A673 (cell line): ENCODE data around the gene TXNRD1. TPM values are rescaled to one million over a fixed set of nuclear protein-coding genes. Genes with fewer than 3 reads are reported as not detected.

Source experiments
- BruUV-seq: library from RNA; stranded (reverse); fragments of 400-500 nt; replicated peaks from 2 replicates; lab custom pipeline; 2021; lab: Mats Ljungman, UMichigan
- CTCF ChIA-PET: fragments of 300-600 bp; sonication (Branson Sonifier 250); formaldehyde crosslinking; loops from one replicate; lab custom pipeline; 2022; ENCODE audit warnings: antibody characterized with exemption; lab: Charles Lee
- POLR2A ChIA-PET: fragments of 300-600 bp; sonication (Branson Sonifier 250); formaldehyde crosslinking; loops from one replicate; lab custom pipeline; 2022; ENCODE audit warnings: antibody characterized with exemption; ENCODE audit not compliant: low non-redundant PET; lab: Charles Lee
- DNase-seq: peaks from one replicate; pipeline ENCODE4 v3.0.0-alpha.2; 2015; ENCODE audit warnings: low spot score
- H3K27ac ChIP-seq: fragments of 200-600 bp; sonication (generic); 2 replicates; pipeline ENCODE4 v1.5.1; 2016; ENCODE audit warnings: mixed run types, low read depth, mild to moderate bottlenecking, mixed read lengths, antibody characterized with exemption, low read length; ENCODE audit not compliant: poor library complexity, severe bottlenecking
- H3K27me3 ChIP-seq: fragments of 200-600 bp; sonication (generic); replicated peaks from 2 replicates; pipeline ENCODE4 v1.6.1; 2017; ENCODE audit warnings: mixed run types, low read depth, mild to moderate bottlenecking, mixed read lengths, antibody characterized with exemption, low read length; ENCODE audit not compliant: insufficient read depth, poor library complexity
- H3K36me3 ChIP-seq: fragments of 200-600 bp; sonication (generic); 2 replicates; pipeline ENCODE4 v1.6.1; 2016; ENCODE audit warnings: mixed run types, mild to moderate bottlenecking, mixed read lengths, antibody characterized with exemption, low read length; ENCODE audit not compliant: insufficient read depth, poor library complexity, severe bottlenecking
- H3K4me1 ChIP-seq: fragments of 200-600 bp; sonication (generic); 2 replicates; pipeline ENCODE4 v1.6.1; 2017; ENCODE audit warnings: mixed run types, mild to moderate bottlenecking, mixed read lengths, antibody characterized with exemption, low read length; ENCODE audit not compliant: insufficient read depth, poor library complexity, severe bottlenecking
- H3K4me3 ChIP-seq: fragments of 200-600 bp; sonication (generic); 2 replicates; pipeline ENCODE4 v1.5.1; 2016; ENCODE audit warnings: low read depth, mixed run types, mild to moderate bottlenecking, mixed read lengths, low read length; ENCODE audit not compliant: poor library complexity, severe bottlenecking
- H3K9me3 ChIP-seq: fragments of 200-600 bp; sonication (generic); 2 replicates; pipeline ENCODE4 v1.6.1; 2016; ENCODE audit warnings: mixed run types, low read depth, mild to moderate bottlenecking, mixed read lengths, antibody characterized with exemption, low read length; ENCODE audit not compliant: poor library complexity, severe bottlenecking
- CTCF ChIP-seq: fragments of 300-800, 200-600 bp; sonication (generic); conservative IDR thresholded peaks from 2 replicates; pipeline ENCODE4 v1.5.1; 2017; ENCODE audit warnings: low read depth, mild to moderate bottlenecking, antibody characterized with exemption, low read length, moderate library complexity, mixed read lengths
- EZH2 ChIP-seq: fragments of 200-600 bp; sonication (generic); IDR thresholded peaks from 2 replicates; pipeline ENCODE4 v1.6.1; 2017; ENCODE audit warnings: borderline replicate concordance, low read depth, mild to moderate bottlenecking, mixed read lengths, antibody characterized with exemption, low read length; ENCODE audit not compliant: poor library complexity, severe bottlenecking
- intact Hi-C: fragments of 100-400 bp; cut with micrococcal nuclease; formaldehyde crosslinking; loops from one replicate; pipeline ENCODE4 v1.10.0; 2022; ENCODE audit not compliant: unreplicated experiment
- total RNA-seq: library from RNA; stranded (reverse); gene quantifications from 2 replicates; pipeline ENCODE4 v1.2.3, GENCODE V29; 2021

Gene TXNRD1
- total RNA-seq, 1 experiment from 2014 or later = 226 TPM

- no peak overlapping the region for H3K27ac ChIP-seq
- DNase-seq = peak; percentile 20
- no peaks in the 10 kb centered on the region for H3K9me3 ChIP-seq
- CTCF ChIA-PET = no interaction called here
- BruUV-seq = no TSS peak
- no peak overlapping the region for H3K4me3 ChIP-seq
- no peaks in the 10 kb centered on the region for H3K36me3 ChIP-seq
- TF ChIP-seq EZH2 (no peak), CTCF (0 out of 2 replicates have a peak, but pooled peaks have one; percentile 25)
- intact Hi-C loops = no loop called here
- POLR2A ChIA-PET = no interaction called here
- H3K4me1 ChIP-seq = no peaks in the 10 kb centered on the region
- no peaks in the 10 kb centered on the region for H3K27me3 ChIP-seq
Measured at GRCh38 chr12:104177663-104178501, 37.7 kb upstream of the TXNRD1 start.

- Histone ChIP-seq H3K27ac (no peak overlapping the region), H3K36me3 (no peaks in the 10 kb centered on the region), H3K4me1 (no peaks in the 10 kb centered on the region), H3K9me3 (no peaks in the 10 kb centered on the region), H3K27me3 (no peaks in the 10 kb centered on the region), H3K4me3 (no peak overlapping the region)
- TF ChIP-seq CTCF = no peak
- TF ChIP-seq EZH2 = no peak
- intact Hi-C loops = loop anchor here (2.0 kb wide), 1 partner anchor 44 kb away; no protein-coding TSS in a partner anchor
- ChIA-PET POLR2A (no interaction called here), CTCF (no interaction called here)
- BruUV-seq = no TSS peak
- DNase-seq = no peak
Measured at GRCh38 chr12:104180374-104180773, 35.2 kb upstream of the TXNRD1 start.

GRCh38 chr12:104181313-104181712, 34.3 kb upstream of the TXNRD1 start:
- H3K9me3 ChIP-seq = no peaks in the 10 kb centered on the region
- BruUV-seq = no TSS peak
- no peaks in the 10 kb centered on the region for H3K36me3 ChIP-seq
- no peaks in the 10 kb centered on the region for H3K4me1 ChIP-seq
- intact Hi-C loops = loop anchor here (2.0 kb wide), 1 partner anchor 43 kb away; no protein-coding TSS in a partner anchor
- no peak for TF ChIP-seq CTCF
- no peak for TF ChIP-seq EZH2
- H3K27me3 ChIP-seq = no peaks in the 10 kb centered on the region
- ChIA-PET CTCF (no interaction called here), POLR2A (no interaction called here)
- no peak for DNase-seq
- H3K27ac ChIP-seq = no peak overlapping the region
- no peak overlapping the region for H3K4me3 ChIP-seq
